AG10803 (cell line): ENCODE measurements around the gene CORO2A.

Source experiments
- DNase-seq: peaks from one replicate; pipeline ENCODE4 v3.0.0; 2010; ENCODE audit warnings: low read depth
- H3K4me3 ChIP-seq: 2 replicates; pipeline ENCODE4 v1.5.1; 2011; ENCODE audit warnings: mild to moderate bottlenecking, low read length, control low read depth
- CTCF ChIP-seq: conservative IDR thresholded peaks from 2 replicates; pipeline ENCODE4 v1.5.1; 2011; ENCODE audit warnings: mild to moderate bottlenecking, low read length, control low read depth, inconsistent platforms

The CORO2A gene

GRCh38 chr9:98232926-98233325 lies 40.5 kb upstream of the CORO2A start:
- no peak overlapping the region for H3K4me3 ChIP-seq
- TF ChIP-seq CTCF, result no peak
- no peak for DNase-seq

GRCh38 chr9:98231770-98232478 lies 39.5 kb upstream of the CORO2A start:
- no peak overlapping the region for H3K4me3 ChIP-seq
- no peak for TF ChIP-seq CTCF
- DNase-seq, result peak; percentile 82

- no peak overlapping the region for H3K4me3 ChIP-seq
- no peak for TF ChIP-seq CTCF
- no peak for DNase-seq
Measured at GRCh38 chr9:98230789-98231188, 38.4 kb upstream of the CORO2A start.

- H3K4me3 ChIP-seq, result no peak overlapping the region
- no peak for TF ChIP-seq CTCF
Measured at GRCh38 chr9:98230304-98230703, 37.9 kb upstream of the CORO2A start.

DNA sequence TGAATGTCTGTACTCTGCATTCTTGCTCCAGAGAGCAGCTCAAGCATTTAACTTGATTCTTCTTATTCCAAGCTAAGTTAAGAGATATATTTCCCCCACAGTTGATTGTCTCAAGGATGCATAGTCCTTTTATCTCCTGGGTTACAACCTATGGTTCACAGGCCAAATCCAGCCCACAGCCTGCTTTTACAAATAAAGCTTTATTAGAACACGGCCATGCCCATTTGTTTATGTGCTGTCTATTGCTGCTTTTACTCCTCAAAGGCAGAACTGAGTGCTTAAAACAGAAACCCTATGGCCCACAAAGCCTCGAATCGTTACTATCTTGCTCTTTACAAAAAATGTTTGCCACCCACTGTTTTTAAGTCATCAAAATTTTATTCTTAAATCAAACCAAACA lies 37.2 kb upstream of the CORO2A start:
- no peak for DNase-seq
- no peak overlapping the region for H3K4me3 ChIP-seq
- no peak for TF ChIP-seq CTCF

More at GRCh38 chr9:98230304-98230703, 37.9 kb upstream of the CORO2A start:
- no peak for DNase-seq

DNA sequence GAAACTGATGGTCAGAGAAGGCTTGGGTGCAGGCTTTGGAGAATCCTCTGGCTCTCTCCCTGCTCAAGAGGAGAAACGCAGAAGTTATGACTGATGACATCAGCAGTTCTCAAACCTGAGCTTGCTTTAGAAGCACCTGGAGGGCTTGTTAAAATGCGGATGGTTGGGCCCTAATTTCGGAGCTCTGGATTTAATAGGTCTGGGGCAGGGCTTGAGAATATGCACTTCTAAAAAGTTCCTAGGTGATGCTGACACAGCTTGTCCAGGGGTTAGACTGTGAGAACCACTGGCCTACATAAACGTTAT lies 36.6 kb upstream of the CORO2A start:
- no peak for DNase-seq
- no peak for TF ChIP-seq CTCF
- no peak overlapping the region for H3K4me3 ChIP-seq

DNA sequence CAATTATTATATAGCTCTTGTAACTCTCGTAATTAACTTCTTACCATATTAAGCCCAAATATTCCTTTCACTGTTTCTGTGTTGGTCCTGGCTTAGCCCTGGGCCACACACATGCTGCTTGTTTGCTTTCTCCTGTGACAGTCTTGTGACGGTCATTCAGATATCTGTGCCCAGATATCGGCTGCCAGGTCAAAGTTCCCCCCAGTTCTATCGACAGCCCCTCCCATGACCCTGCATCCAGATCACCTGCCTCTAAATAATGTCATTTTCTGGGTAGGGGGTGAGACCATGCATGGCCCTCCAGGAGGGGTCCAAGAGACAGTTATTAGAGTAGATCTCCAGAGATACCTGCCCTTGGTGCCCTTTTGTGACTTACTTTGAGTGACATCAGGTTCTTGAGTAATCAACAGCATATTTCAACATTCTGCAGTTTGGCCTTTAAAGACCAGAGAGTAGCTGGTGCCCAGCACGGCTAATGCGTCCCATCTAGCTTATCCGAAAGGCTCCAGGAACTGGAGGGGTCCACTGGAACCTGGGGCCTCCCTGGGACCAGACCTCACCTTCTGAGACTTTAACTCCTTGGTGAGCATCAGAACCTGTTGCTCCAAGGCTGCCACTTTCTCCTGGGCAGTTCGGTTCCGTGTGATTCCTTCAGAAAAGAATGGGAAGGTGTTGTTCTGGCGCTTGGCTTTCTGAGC lies 36.1 kb upstream of the CORO2A start:
- no peak overlapping the region for H3K4me3 ChIP-seq
- no peak for TF ChIP-seq CTCF

More for the DNA sequence above, 36.1 kb upstream of the CORO2A start:
- DNase-seq, result no peak
